Suprapubic skin (tissue), 4 donors: ENCODE data around the gene HEATR5A. TPM values are rescaled to one million over a fixed set of nuclear protein-coding genes. Genes with fewer than 3 reads are reported as not detected.
"Not testable (repeated sequence)": the region's sequence is repeated elsewhere in the genome, so short reads cannot be mapped to it uniquely, and the experiment has no call there.

Experiments used
- DNase-seq, 2 donors: peaks; one replicate each; pipeline ENCODE4 v3.0.0-alpha.2; 2019; ENCODE audit warnings: low spot score in 2 of 2
- H3K27ac ChIP-seq: fragments of 200-600 bp; sonication (generic); one replicate; pipeline ENCODE4 v1.5.1; 2019
- H3K27me3 ChIP-seq: fragments of 200-600 bp; sonication (generic); one replicate; pipeline ENCODE4 v1.5.1; 2019
- H3K36me3 ChIP-seq: fragments of 200-600 bp; sonication (generic); one replicate; pipeline ENCODE4 v1.5.1; 2019
- H3K4me1 ChIP-seq: fragments of 200-600 bp; sonication (generic); one replicate; pipeline ENCODE4 v1.5.1; 2019
- H3K4me3 ChIP-seq: fragments of 200-600 bp; sonication (generic); one replicate; pipeline ENCODE4 v1.5.1; 2019; ENCODE audit warnings: mild to moderate bottlenecking
- H3K9me3 ChIP-seq: fragments of 200-600 bp; sonication (generic); one replicate; pipeline ENCODE4 v1.5.1; 2019
- EP300 ChIP-seq: sonication (generic); formaldehyde crosslinking; IDR thresholded peaks from one replicate; pipeline ENCODE4 v1.6.1; 2017; ENCODE audit warnings: antibody characterized with exemption
- POLR2A ChIP-seq, 2 donors: fragments of 450-650 bp; IDR thresholded peaks; one replicate each; pipeline ENCODE4 v1.6.1; 2017; ENCODE audit warnings: antibody characterized with exemption in 2 of 2, mild to moderate bottlenecking in 2 of 2, moderate library complexity in 2 of 2
- POLR2AphosphoS5 ChIP-seq, 3 donors: sonication (generic); formaldehyde crosslinking; IDR thresholded peaks; one replicate each; pipeline ENCODE4 v1.6.1; 2017; ENCODE audit warnings: antibody characterized with exemption in 3 of 3
- WGBS: methylation state at CpG from one replicate; pipeline ENCODE4 v1.1.5; 2018; 5-methylcytosine and 5-hydroxymethylcytosine counted together
- total RNA-seq, 4 donors: library from RNA; depleted of rRNA; stranded (reverse); fragments of >200 nt; gene quantifications; one replicate each; pipeline ENCODE4 v1.1.0, GENCODE V29; 2016
- TF ChIP-seq, protein P1 (sequence below), 2 donors: fragments of 200-600 bp in 1 of 2; fragments of 450-650 bp in 1 of 2; sonication (generic) in 1 of 2; IDR thresholded peaks; one replicate each; pipeline ENCODE4 v1.5.1; 2016 to 2019; ENCODE audit warnings: antibody characterized with exemption in 2 of 2, mild to moderate bottlenecking in 1 of 2, moderate library complexity in 1 of 2

Gene HEATR5A
- total RNA-seq, 4 donors from 2014 or later: 11.0 to 21.6 (median 14.0) TPM

DNA sequence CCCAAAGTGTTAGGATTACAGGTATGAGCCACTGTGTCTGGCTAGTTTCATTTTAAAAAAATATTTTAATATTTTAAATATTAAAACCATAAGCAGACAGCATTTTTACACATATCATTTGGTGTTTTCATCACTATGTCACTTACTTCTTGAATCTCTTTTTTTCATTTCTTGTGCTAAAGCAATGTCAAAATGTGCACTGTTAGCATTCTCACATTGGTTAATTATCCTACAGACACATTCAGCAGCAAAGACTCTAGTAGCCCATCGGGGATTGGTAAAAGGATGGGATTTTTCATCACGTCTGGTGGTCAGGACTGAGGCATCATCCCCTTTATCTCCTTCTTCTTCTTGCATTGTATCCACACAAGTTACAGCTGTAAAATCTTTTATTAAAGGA lies 96.9 kb downstream of the HEATR5A start:
- Histone ChIP-seq H3K36me3 (peaks cover 25% of the 10 kb centered on the region), H3K4me3 (no peak overlapping the region), H3K27ac (no peak overlapping the region), H3K9me3 (no peaks in the 10 kb centered on the region), H3K27me3 (no peaks in the 10 kb centered on the region), H3K4me1 (no peaks in the 10 kb centered on the region)
- no peak for DNase-seq
- WGBS: 86% methylated on average over 2 of the region's 2 CpGs
- TF ChIP-seq POLR2A (IDR thresholded peaks at IDR 0.05) (no peak), POLR2AphosphoS5 (IDR thresholded peaks at IDR 0.05) (no peak), EP300 (no peak)
- TF ChIP-seq, protein P1, sequence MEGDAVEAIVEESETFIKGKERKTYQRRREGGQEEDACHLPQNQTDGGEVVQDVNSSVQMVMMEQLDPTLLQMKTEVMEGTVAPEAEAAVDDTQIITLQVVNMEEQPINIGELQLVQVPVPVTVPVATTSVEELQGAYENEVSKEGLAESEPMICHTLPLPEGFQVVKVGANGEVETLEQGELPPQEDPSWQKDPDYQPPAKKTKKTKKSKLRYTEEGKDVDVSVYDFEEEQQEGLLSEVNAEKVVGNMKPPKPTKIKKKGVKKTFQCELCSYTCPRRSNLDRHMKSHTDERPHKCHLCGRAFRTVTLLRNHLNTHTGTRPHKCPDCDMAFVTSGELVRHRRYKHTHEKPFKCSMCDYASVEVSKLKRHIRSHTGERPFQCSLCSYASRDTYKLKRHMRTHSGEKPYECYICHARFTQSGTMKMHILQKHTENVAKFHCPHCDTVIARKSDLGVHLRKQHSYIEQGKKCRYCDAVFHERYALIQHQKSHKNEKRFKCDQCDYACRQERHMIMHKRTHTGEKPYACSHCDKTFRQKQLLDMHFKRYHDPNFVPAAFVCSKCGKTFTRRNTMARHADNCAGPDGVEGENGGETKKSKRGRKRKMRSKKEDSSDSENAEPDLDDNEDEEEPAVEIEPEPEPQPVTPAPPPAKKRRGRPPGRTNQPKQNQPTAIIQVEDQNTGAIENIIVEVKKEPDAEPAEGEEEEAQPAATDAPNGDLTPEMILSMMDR (IDR thresholded peaks at IDR 0.05): no peak

DNA sequence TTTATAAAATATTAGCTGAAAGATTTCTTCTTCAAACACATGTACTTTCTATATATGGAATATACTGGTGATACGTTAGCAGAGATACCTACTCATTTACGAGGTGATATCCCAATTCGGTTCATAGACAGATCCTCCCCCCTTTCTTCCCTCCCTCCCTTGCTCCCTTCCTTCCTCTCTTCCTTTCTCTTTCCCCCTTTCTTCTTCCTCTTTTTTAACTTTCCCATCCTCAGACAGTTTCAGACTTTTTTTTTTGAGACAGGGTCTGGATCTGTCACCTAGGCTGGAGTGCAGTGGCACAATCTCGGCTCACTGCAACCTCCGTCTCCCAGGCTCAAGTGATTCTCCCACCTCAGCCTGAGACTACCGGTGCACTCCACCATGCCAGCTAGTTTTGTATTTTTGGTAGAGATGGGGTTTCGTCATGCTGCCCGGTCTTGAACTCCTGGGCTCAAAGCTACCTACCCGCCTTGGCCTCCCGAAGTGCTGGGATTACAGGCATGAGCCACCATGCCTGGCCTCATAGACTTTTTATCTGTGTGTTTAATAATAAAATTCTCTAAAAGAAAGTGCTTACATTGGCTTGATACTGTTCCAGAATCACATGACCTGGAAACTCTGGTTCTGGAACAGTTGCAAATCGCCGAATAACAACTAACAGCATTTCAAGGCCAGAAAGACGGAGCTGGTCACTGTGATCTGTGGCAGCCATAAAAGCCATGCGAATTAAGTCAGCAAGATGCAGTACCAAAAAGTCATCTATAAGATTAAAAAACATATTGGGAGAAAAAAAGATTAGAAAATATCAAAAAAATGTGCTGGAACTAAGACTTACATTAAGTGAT lies 99.2 kb downstream of the HEATR5A start:
- Histone ChIP-seq H3K4me1 (no peaks in the 10 kb centered on the region), H3K27ac (no peak overlapping the region), H3K27me3 (no peaks in the 10 kb centered on the region), H3K36me3 (peaks cover 29% of the 10 kb centered on the region), H3K4me3 (no peak overlapping the region), H3K9me3 (no peaks in the 10 kb centered on the region)
- no peak for DNase-seq
- TF ChIP-seq EP300: no peak
- TF ChIP-seq, protein P1 (IDR thresholded peaks at IDR 0.05): no peak
- TF ChIP-seq POLR2A (IDR thresholded peaks at IDR 0.05): no peak
- TF ChIP-seq POLR2AphosphoS5 (IDR thresholded peaks at IDR 0.05): no peak
- 95% methylated on average over 14 of the region's 14 CpGs for WGBS

DNA sequence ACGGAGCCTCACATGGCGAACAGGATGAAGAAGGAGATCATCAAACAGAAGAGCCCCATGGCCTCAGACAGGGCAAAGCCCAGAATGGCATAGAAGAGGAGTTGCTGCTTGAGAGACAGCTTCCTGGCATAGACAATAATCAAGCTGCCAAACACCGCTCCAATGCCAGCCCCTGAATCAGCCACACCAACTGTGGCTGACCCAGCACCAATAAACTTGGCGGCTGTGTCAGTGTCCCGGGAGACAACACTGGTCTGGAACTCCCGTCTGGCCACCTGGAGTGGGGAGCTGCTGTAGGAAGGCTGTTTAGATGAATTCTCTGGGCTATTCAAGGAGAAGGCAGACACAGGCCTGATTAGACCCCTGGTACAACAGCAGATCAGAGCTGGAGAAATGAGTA lies 100.1 kb downstream of the HEATR5A start:
- no peaks in the 10 kb centered on the region for H3K4me1 ChIP-seq
- 95% methylated on average over 5 of the region's 6 CpGs for WGBS
- TF ChIP-seq POLR2A (IDR thresholded peaks at IDR 0.05) (no peak), EP300 (no peak), POLR2AphosphoS5 (IDR thresholded peaks at IDR 0.05) (no peak)
- TF ChIP-seq, protein P1 (IDR thresholded peaks at IDR 0.05): no peak
- no peaks in the 10 kb centered on the region for H3K9me3 ChIP-seq
- no peak overlapping the region for H3K4me3 ChIP-seq
- no peak overlapping the region for H3K27ac ChIP-seq
- peaks cover 30% of the 10 kb centered on the region for H3K36me3 ChIP-seq
- no peak for DNase-seq
- no peaks in the 10 kb centered on the region for H3K27me3 ChIP-seq

DNA sequence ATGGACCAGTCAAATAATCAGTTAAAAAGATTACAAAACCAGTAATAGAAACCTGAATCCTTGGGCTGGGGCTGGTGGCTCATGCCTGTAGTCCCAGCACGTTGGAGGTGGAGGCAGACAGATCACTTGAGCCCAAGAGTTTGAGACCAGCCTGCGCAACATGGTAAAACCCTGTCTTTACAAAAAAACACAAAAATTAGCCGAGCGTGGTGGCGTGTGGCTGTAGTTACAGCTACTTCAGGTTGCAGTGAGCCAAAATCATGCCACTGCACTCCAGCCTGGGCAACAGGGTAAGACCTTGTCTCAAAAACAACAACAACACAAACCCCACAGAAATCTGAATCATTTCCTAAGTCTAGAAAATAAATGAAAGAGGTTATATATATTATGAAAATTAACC lies 100.6 kb downstream of the HEATR5A start:
- TF ChIP-seq POLR2AphosphoS5 (IDR thresholded peaks at IDR 0.05) (no peak), EP300 (no peak), POLR2A (IDR thresholded peaks at IDR 0.05) (no peak)
- TF ChIP-seq, protein P1 (IDR thresholded peaks at IDR 0.05): no peak
- Histone ChIP-seq H3K9me3 (no peaks in the 10 kb centered on the region), H3K27me3 (no peaks in the 10 kb centered on the region), H3K36me3 (peaks cover 35% of the 10 kb centered on the region), H3K27ac (no peak overlapping the region), H3K4me1 (no peaks in the 10 kb centered on the region), H3K4me3 (no peak overlapping the region)
- WGBS: 98% methylated on average over 5 of the region's 5 CpGs
- DNase-seq: no peak

DNA sequence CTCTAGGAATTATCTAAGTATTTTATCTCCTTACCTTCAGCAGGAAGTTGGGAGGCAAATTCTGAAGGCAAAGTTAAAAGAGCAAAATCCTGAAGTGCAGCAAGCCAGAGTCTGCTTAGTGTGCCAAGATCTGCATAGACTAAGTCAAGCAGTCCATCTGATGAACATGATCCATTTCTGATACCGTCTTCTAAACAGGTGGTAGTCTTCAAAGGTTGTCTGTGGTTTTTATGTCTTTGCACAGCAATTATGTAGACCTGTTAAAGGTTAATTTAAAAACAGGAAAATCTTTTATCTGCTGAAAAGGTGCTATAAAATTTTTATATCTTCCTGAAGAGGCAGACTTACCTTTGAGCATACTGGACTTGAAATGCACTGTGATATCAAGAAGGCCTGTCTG lies 107.4 kb downstream of the HEATR5A start:
- Histone ChIP-seq H3K36me3 (peaks cover 53% of the 10 kb centered on the region), H3K4me1 (no peaks in the 10 kb centered on the region), H3K27ac (no peak overlapping the region), H3K27me3 (no peaks in the 10 kb centered on the region), H3K9me3 (no peaks in the 10 kb centered on the region), H3K4me3 (no peak overlapping the region)
- DNase-seq: no peak
- TF ChIP-seq POLR2A (IDR thresholded peaks at IDR 0.05) (no peak), POLR2AphosphoS5 (IDR thresholded peaks at IDR 0.05) (no peak), EP300 (no peak)
- TF ChIP-seq, protein P1 (IDR thresholded peaks at IDR 0.05): no peak
- 96% methylated on average over 1 of the region's 1 CpG for WGBS

DNA sequence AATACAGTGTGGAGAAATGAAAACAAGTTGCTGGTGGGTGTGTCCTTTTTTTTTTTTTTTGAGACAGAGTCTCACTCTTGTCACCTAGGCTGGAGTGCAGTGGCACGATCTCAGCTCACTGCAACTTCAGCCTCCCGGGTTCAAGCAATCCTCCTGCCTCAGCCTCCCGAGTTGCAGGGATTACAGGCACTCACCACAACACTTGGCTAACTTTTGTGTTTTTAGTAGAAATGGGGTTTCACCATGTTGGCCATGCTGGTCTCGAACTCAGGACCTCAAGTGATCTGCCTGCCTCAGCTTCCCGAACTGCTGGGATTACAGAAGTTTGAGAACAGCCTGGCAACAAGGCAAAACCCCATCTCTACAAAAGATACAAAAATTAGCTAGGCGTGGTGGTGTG lies 108.0 kb downstream of the HEATR5A start:
- not testable (repeated sequence) for H3K27me3 ChIP-seq, H3K9me3 ChIP-seq, DNase-seq, H3K4me3 ChIP-seq, H3K27ac ChIP-seq, H3K4me1 ChIP-seq
- 91% methylated on average over 6 of the region's 6 CpGs for WGBS
- H3K36me3 ChIP-seq: peaks cover 57% of the 10 kb centered on the region
